Gastroesophageal sphincter (tissue), 4 donors: ENCODE data around the gene MAN2A2. TPM values are rescaled to one million over a fixed set of nuclear protein-coding genes. Genes with fewer than 3 reads are reported as not detected.

Source experiments
- ATAC-seq: fragments of 150-250 bp; one replicate; pipeline ENCODE4 v1.9.1; 2016; ENCODE audit warnings: mild to moderate bottlenecking, moderate library complexity
- H3K27ac ChIP-seq, 4 donors: fragments of 200-600 bp; sonication (generic) in 3 of 4; 1 replicate in 3 of 4; 2 replicates in 1 of 4; pipeline ENCODE4 v1.5.1; 2016 to 2019
- H3K27me3 ChIP-seq: fragments of 200-600 bp; sonication (generic); one replicate; pipeline ENCODE4 v1.5.1; 2019
- H3K36me3 ChIP-seq, 2 donors: fragments of 200-600 bp; sonication (generic); one replicate each; pipeline ENCODE4 v1.5.1; 2019; ENCODE audit warnings: control low read depth in 1 of 2
- H3K4me1 ChIP-seq, 3 donors: fragments of 200-600 bp; sonication (generic); 1 replicate in 2 of 3; 2 replicates in 1 of 3; pipeline ENCODE4 v1.5.1; 2016 to 2019; ENCODE audit warnings: control low read depth in 2 of 3
- H3K4me3 ChIP-seq, 2 donors: fragments of 200-600 bp; sonication (generic); one replicate each; pipeline ENCODE4 v1.5.1; 2019; ENCODE audit warnings: mild to moderate bottlenecking in 1 of 2, moderate library complexity in 1 of 2
- H3K9me3 ChIP-seq, 3 donors: fragments of 200-600 bp; sonication (generic); one replicate each; pipeline ENCODE4 v1.5.1; 2017 to 2019; ENCODE audit warnings: control low read depth in 2 of 3
- EP300 ChIP-seq: sonication (generic); formaldehyde crosslinking; IDR thresholded peaks from one replicate; pipeline ENCODE4 v1.6.1; 2017; ENCODE audit warnings: antibody characterized with exemption, mild to moderate bottlenecking
- POLR2A ChIP-seq, 2 donors: fragments of 450-650 bp; IDR thresholded peaks; one replicate each; pipeline ENCODE4 v1.6.1; 2017; ENCODE audit warnings: antibody characterized with exemption in 2 of 2, mild to moderate bottlenecking in 2 of 2, moderate library complexity in 1 of 2
- POLR2AphosphoS5 ChIP-seq: sonication (generic); formaldehyde crosslinking; IDR thresholded peaks from one replicate; pipeline ENCODE4 v1.6.1; 2017; ENCODE audit warnings: antibody characterized with exemption
- WGBS, 2 donors: methylation state at CpG; one replicate each; pipeline ENCODE4 v1.1.5; 2018; ENCODE audit warnings: low coverage in 1 of 2; 5-methylcytosine and 5-hydroxymethylcytosine counted together
- total RNA-seq, 4 donors: library from RNA; depleted of rRNA; stranded (reverse); fragments of >200 nt; gene quantifications; one replicate each; pipeline ENCODE4 v1.1.0, GENCODE V29; 2016
- TF ChIP-seq, protein P1 (sequence below), 4 experiments: fragments of 200-600 bp in 2 of 4; fragments of 450-650 bp in 2 of 4; sonication (generic) in 1 of 4; IDR thresholded peaks; one replicate each; pipeline ENCODE4 v1.5.1; 2017 to 2019; ENCODE audit warnings: antibody characterized with exemption in 4 of 4, mild to moderate bottlenecking in 2 of 4, moderate library complexity in 2 of 4

The MAN2A2 gene
- total RNA-seq, 4 donors from 2014 or later: 19.4 to 58.2 (median 44.9) TPM

GRCh38 chr15:90866161-90866715 lies 36.9 kb upstream of the MAN2A2 start:
- Histone ChIP-seq H3K36me3 (no peaks in the 10 kb centered on the region), H3K4me3 (no peak overlapping the region)

DNA sequence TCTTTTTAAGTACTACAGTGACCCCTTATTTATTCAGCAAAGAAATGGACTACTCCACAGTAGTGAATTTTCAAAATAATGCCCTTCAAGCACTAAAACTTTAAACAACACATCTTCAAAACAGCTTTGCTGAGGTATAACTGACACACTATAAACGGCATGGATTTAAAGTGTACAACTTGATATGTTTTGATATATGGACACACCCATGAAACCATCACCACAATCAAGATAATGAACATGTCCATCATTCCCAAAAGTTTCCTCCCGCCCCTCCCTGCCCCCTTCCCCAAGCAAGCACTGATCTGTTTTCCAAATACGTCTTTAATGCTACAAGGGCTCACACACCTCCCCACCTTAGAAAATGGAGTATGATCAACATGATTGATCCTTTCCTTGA lies 36.3 kb upstream of the MAN2A2 start:
- Histone ChIP-seq H3K36me3 (no peaks in the 10 kb centered on the region), H3K9me3 (no peaks in the 10 kb centered on the region), H3K27ac (no peak overlapping the region), H3K4me3 (no peak overlapping the region), H3K27me3 (peaks cover 14% of the 10 kb centered on the region), H3K4me1 (peaks cover 0 to 21% (median 17%) of the 10 kb centered on the region in 3 donors)
- WGBS, 2 donors: 58 to 60% methylated on average over 2 to 3 of the region's 3 CpGs
- no peak for ATAC-seq
- no peak for TF ChIP-seq POLR2A (IDR thresholded peaks at IDR 0.05)
- TF ChIP-seq, protein P1, sequence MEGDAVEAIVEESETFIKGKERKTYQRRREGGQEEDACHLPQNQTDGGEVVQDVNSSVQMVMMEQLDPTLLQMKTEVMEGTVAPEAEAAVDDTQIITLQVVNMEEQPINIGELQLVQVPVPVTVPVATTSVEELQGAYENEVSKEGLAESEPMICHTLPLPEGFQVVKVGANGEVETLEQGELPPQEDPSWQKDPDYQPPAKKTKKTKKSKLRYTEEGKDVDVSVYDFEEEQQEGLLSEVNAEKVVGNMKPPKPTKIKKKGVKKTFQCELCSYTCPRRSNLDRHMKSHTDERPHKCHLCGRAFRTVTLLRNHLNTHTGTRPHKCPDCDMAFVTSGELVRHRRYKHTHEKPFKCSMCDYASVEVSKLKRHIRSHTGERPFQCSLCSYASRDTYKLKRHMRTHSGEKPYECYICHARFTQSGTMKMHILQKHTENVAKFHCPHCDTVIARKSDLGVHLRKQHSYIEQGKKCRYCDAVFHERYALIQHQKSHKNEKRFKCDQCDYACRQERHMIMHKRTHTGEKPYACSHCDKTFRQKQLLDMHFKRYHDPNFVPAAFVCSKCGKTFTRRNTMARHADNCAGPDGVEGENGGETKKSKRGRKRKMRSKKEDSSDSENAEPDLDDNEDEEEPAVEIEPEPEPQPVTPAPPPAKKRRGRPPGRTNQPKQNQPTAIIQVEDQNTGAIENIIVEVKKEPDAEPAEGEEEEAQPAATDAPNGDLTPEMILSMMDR (IDR thresholded peaks at IDR 0.05): no peak
- no peak for TF ChIP-seq EP300
- TF ChIP-seq POLR2AphosphoS5: no peak

More at GRCh38 chr15:90866161-90866715, 36.9 kb upstream of the MAN2A2 start:
- Histone ChIP-seq H3K27me3 (peaks cover 14% of the 10 kb centered on the region), H3K27ac (no peak overlapping the region), H3K4me1 (peaks cover 0 to 21% (median 17%) of the 10 kb centered on the region in 3 donors), H3K9me3 (no peaks in the 10 kb centered on the region)
- TF ChIP-seq EP300: no peak
- no peak for TF ChIP-seq POLR2AphosphoS5
- TF ChIP-seq, protein P1 (IDR thresholded peaks at IDR 0.05): no peak
- no peak for TF ChIP-seq POLR2A (IDR thresholded peaks at IDR 0.05)
- ATAC-seq: no peak
- WGBS, 2 donors: 42 to 55% methylated on average over 6 to 11 of the region's 16 CpGs

GRCh38 chr15:90868261-90868689 lies 34.8 kb upstream of the MAN2A2 start, which contains the start of gene FURIN:
FURIN (plus strand) TSS chr15:90868588; CDS start chr15:90875741, 7,153 bp downstream.
- Histone ChIP-seq H3K27ac (peak within 1 kb of the TSS in 3 of 4 donors; percentile 94 to 96 (median 95)), H3K27me3 (peaks cover 14% of the 10 kb centered on the region), H3K36me3 (no peaks in the 10 kb centered on the region), H3K4me1 (peaks cover 0 to 36% (median 26%) of the 10 kb centered on the region in 3 donors), H3K9me3 (no peaks in the 10 kb centered on the region), H3K4me3 (no peak within 1 kb of the TSS)
- ATAC-seq: no peak
- WGBS, 2 donors: 88% methylated on average over 4 of the region's 6 CpGs; no CpG with 5 or more reads in 1 of the 2 donors
- TF ChIP-seq, protein P1 (IDR thresholded peaks at IDR 0.05): no peak
- TF ChIP-seq EP300: no peak
- TF ChIP-seq POLR2A (IDR thresholded peaks at IDR 0.05): no peak
- TF ChIP-seq POLR2AphosphoS5: no peak

DNA sequence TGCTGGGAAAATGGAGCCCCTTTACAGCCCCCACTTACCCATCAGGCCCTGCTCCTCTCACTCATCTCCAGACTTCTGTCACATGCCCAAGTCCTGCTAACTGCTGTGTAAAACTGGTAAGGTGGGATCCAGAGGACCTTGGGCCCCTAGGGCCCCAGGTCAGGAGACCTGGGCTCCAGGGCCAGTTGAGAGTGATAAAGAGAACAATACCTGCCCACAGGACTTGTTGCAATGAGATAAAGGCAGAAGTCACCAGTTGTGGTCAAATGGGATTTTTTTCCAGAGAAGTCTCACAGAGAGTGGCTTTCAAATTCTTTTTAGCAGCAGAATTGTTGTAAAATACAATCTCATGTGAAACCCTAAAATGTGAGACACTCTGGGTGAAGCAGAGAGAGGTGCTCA lies 34.0 kb upstream of the MAN2A2 start:
- Histone ChIP-seq H3K27me3 (peaks cover 14% of the 10 kb centered on the region), H3K9me3 (no peaks in the 10 kb centered on the region), H3K4me3 (no peak overlapping the region), H3K36me3 (no peaks in the 10 kb centered on the region), H3K4me1 (peaks cover 0 to 45% (median 35%) of the 10 kb centered on the region in 3 donors), H3K27ac (peak overlapping the region in 3 of 4 donors; percentile 94 to 96 (median 95))
- ATAC-seq: no peak
- TF ChIP-seq POLR2AphosphoS5: no peak
- TF ChIP-seq EP300: no peak
- no peak for TF ChIP-seq POLR2A (IDR thresholded peaks at IDR 0.05)
- TF ChIP-seq, protein P1 (IDR thresholded peaks at IDR 0.05): no peak
